Measurements from ENCODE around the gene SCFD2. TPM values are rescaled to one million over a fixed set of nuclear protein-coding genes. Genes with fewer than 3 reads are reported as not detected.
A peak's percentile ranks its signal among the peaks of the same experiment; 100 is the strongest.

SCFD2 gene
- total and polyA plus RNA-seq, 8 donors: 4.0 to 13.5 (median 8.9) TPM

GRCh38 chr4:53128706-53129357, 237.0 kb downstream of the SCFD2 start:
- Histone ChIP-seq H3K27me3 (no peaks in the 10 kb centered on the region), H3K36me3 (no peaks in the 10 kb centered on the region), H3K27ac (no peak overlapping the region), H3K9me3 (no peaks in the 10 kb centered on the region), H3K4me1 (peaks cover 0 to 3% (median 0%) of the 10 kb centered on the region in 3 donors), H3K4me3 (no peak overlapping the region)
- WGBS, 2 donors: 8 to 9% methylated on average over 2 of the region's 2 CpGs
- no peak for TF ChIP-seq CTCF (IDR thresholded peaks at IDR 0.05)
- intact Hi-C loops (cut with DNase I): no loop called here
- DNase-seq: peak in 2 of 6 donors; percentile 16 to 27
- ATAC-seq: no peak
- no peak for FAIRE-seq

- H3K27me3 ChIP-seq: no peaks in the 10 kb centered on the region
- no peaks in the 10 kb centered on the region for H3K36me3 ChIP-seq
- DNase-seq (no peak), FAIRE-seq (no peak), ATAC-seq (no peak)
- intact Hi-C loops (cut with DNase I): no loop called here
- peaks cover 0 to 3% (median 0%) of the 10 kb centered on the region in 3 donors for H3K4me1 ChIP-seq
- no peak overlapping the region for H3K4me3 ChIP-seq
- TF ChIP-seq CTCF (IDR thresholded peaks at IDR 0.05): no peak
- H3K9me3 ChIP-seq: no peaks in the 10 kb centered on the region
- WGBS, 2 donors: 90 to 94% methylated on average over 4 of the region's 4 CpGs
- no peak overlapping the region for H3K27ac ChIP-seq
Observed at GRCh38 chr4:53128231-53128630, 237.6 kb downstream of the SCFD2 start.

GRCh38 chr4:53127365-53127764, 238.5 kb downstream of the SCFD2 start:
- no peak overlapping the region for H3K4me3 ChIP-seq
- no peaks in the 10 kb centered on the region for H3K36me3 ChIP-seq
- H3K27ac ChIP-seq: no peak overlapping the region
- no peak for FAIRE-seq
- H3K4me1 ChIP-seq: peaks cover 0 to 9% (median 0%) of the 10 kb centered on the region in 3 donors
- WGBS, 2 donors: 93 to 97% methylated on average over 5 of the region's 5 CpGs
- no peak for ATAC-seq
- DNase-seq: no peak
- H3K9me3 ChIP-seq: no peaks in the 10 kb centered on the region
- H3K27me3 ChIP-seq: no peaks in the 10 kb centered on the region
- intact Hi-C loops (cut with DNase I): no loop called here
- no peak for TF ChIP-seq CTCF (IDR thresholded peaks at IDR 0.05)

- intact Hi-C loops (cut with DNase I): no loop called here
- no peak overlapping the region for H3K27ac ChIP-seq
- H3K9me3 ChIP-seq: no peaks in the 10 kb centered on the region
- FAIRE-seq: no peak
- TF ChIP-seq CTCF (IDR thresholded peaks at IDR 0.05): no peak
- H3K27me3 ChIP-seq: no peaks in the 10 kb centered on the region
- H3K4me3 ChIP-seq: no peak overlapping the region
- peaks cover 0 to 9% (median 0%) of the 10 kb centered on the region in 3 donors for H3K4me1 ChIP-seq
- no peaks in the 10 kb centered on the region for H3K36me3 ChIP-seq
- ATAC-seq: no peak
- DNase-seq: no peak
- WGBS, 2 donors: 94 to 100% methylated on average over 5 of the region's 5 CpGs
Observed at GRCh38 chr4:53126099-53126498, 239.8 kb downstream of the SCFD2 start.

- ATAC-seq (no peak), FAIRE-seq (no peak), DNase-seq (no peak)
- Histone ChIP-seq H3K9me3 (no peaks in the 10 kb centered on the region), H3K27me3 (no peaks in the 10 kb centered on the region), H3K36me3 (no peaks in the 10 kb centered on the region), H3K4me3 (no peak overlapping the region), H3K4me1 (peaks cover 0 to 8% (median 6%) of the 10 kb centered on the region in 3 donors), H3K27ac (no peak overlapping the region)
- WGBS, 2 donors: 95 to 96% methylated on average over 1 of the region's 1 CpG
- intact Hi-C loops (cut with DNase I): no loop called here
- no peak for TF ChIP-seq CTCF (IDR thresholded peaks at IDR 0.05)
Observed at GRCh38 chr4:53123819-53124218, 242.0 kb downstream of the SCFD2 start.
